GM20000 (cell line): ENCODE measurements around the gene RBFOX1.

Experiments used
- DNase-seq: peaks from one replicate; pipeline ENCODE4 v3.0.0; 2012; ENCODE audit warnings: low spot score
- CTCF ChIP-seq: IDR thresholded peaks from 2 replicates; pipeline ENCODE4 v1.5.1; 2012; ENCODE audit warnings: mild to moderate bottlenecking, control low read depth; ENCODE audit errors: extremely low read depth, missing control alignments

RBFOX1 gene

DNA sequence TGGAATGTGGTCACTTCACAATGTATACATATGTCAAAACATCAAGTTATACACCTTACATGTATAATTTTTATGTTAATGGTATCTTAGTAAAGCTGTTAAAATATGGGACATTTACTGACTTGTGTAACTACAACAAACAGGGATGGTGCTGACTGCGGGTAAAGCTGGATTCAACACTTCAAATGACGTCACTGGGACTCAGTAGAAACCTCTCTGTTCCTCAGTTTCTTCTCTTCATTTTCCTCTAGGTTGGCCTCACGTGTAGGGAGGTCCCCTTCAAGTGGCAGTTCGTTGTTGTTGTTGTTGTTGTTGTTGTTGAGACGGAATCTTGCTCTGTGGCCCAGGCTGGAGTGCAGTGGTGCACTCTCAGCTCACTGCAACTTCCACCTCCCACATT lies 182.9 kb downstream of the RBFOX1 start:
- no peak for TF ChIP-seq CTCF
- no peak for DNase-seq

GRCh38 chr16:7517496-7517895 lies 184.9 kb downstream of the RBFOX1 start:
- DNase-seq = no peak
- TF ChIP-seq CTCF = no peak

GRCh38 chr16:7518158-7518557 lies 185.5 kb downstream of the RBFOX1 start:
- no peak for TF ChIP-seq CTCF
- DNase-seq = no peak

DNA sequence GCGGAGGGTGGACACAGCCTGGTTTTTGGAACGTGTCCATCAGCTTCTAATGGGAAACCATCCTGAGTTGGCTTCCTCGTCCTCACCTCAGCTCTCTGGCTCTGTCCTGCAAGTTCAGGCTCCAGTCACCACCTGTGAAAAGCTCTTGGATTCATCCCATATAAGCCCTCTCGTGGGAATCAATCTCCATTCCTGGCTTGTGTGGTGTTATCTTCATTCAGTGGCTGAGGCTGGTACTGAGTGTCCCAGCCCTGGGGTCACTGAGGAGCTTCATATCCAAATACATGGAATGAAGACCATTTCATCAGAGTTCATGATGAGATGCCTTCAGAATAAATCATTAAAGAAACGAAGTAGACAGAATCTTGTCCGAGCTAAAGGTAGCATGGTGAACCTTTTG lies 189.2 kb downstream of the RBFOX1 start:
- no peak for TF ChIP-seq CTCF
- no peak for DNase-seq

DNA sequence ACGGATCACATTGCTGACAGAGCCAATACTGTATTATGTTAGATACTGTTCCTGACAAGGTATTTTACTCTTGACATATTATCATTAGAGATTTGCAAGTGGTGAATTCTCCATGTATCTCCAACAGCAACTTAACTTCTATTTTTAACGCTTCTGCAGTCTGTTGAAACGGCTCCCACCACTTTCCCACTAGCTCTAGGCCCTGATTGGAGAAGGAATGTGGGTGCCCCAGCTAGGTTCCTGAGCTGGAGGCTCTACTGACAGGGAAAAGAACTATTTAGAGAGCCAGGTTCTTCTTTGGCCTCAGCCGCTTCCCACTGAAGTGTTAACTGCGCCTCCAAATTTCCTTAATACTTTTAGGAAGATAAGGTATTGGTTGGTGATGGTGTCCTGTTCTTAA lies 191.8 kb downstream of the RBFOX1 start:
- no peak for TF ChIP-seq CTCF
- DNase-seq = no peak

GRCh38 chr16:7526736-7527135 lies 194.1 kb downstream of the RBFOX1 start:
- no peak for DNase-seq
- TF ChIP-seq CTCF = no peak

DNA sequence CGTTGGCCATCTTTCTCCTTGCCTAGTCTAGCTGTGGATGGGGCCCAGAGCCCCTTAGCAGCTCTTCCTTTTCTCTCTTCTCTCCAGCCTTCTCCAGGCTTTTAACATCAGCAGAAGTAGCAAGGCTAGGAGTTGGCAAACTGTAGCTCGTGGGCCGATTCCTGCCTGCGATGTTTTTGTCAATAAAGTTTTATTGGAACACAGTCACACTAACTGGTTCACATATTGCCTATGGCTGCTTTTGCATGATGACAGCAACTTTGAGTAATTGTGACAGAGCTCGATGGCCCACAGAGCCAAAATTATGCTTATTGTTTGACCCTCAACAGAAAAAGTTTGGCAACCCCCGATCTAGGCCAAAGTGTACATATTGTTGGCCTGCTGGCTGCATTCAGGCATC lies 199.9 kb downstream of the RBFOX1 start:
- TF ChIP-seq CTCF = no peak
- DNase-seq = no peak
